Kidney tubule cell (primary cell): Measurements from ENCODE around the gene WSB2.

Source experiments
- DNase-seq: peaks from one replicate; pipeline ENCODE4 v3.0.0-alpha.2; 2018; ENCODE audit warnings: low spot score

WSB2 gene

DNA sequence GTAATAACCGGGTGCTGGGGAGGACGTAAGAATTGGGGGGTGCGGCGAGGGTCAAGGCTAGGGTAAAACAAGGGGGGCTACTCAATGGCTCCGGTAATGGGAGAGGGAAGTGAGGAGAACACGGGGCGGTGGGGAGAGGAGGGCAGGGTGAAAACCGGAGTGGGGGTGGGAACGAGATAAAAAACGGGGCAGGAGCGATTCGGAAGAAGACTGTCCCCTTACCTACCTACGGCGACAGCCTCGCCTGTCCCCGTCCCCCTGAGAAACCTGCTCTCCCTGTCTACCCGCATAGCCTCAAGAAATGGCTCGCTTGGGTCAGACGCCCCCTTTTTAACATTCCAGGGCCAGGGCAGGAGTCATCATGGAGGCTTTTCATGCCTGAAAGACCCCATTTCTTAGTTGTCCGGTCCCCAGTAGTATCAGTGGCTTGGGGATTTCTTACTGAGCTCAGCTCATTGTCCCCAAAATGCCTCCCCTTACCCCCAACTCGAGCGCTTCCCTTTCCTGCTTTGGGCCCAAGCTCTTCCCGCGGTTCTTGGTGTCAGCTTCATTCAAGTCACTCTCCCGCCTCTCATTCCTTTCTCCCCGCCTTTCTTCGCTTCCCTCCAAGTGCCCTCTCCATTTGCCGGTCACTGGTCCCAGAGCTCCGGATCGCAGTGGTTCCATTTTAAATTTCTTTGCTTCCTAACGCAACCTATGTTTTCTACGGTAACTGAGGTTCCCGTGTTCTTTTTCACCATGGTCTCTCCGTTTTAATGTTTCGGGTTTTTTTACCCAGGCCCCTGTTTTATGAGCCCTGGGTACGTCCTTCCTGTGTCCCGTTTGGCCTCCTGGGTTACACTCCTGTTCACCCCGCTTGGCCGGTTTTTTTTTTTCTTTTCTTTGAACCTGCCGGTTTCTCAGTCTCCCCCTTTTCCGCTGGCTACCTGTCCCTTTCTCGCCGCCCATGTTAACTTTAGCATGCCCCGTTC is 1.2 kb upstream of the WSB2 start:
- DNase-seq: peak; percentile 69

DNA sequence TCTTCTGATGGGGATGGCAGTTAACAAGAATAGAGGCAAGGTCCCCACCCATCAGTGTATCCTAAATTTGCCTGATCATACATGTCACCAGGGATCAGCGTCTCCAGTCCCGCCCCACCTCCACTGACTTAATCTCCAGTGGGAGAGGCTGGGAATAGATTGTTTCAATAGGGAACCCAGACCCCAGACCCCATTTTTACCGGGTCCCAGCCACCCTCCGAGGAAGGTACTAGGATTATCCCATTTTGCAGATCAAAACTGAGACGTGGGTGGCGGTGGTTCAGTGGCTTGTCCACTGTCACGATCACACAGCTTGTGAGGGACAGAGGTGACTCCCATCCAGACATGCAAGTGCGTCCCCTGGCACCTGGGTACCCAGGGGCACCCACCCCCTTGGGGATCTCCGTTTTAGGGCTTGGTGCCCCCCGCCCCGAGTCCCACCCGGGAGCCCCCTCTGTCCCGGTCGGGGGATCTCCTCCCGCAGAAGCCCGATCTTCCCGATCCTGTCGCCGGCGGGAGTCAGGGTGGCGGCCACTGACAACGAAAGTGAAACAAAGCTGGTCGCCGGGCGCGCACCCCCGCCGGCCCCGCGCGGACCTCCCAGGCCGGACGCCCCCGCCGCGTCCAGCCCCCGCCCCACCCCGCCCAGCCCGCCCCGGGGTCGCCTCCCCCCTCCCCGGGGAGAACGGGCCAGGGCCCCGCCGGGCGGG is 523 bp downstream of the WSB2 start:
- DNase-seq: peak; percentile 57

GRCh38 chr12:118059341-118060191 is 1.4 kb downstream of the WSB2 start:
- peak; percentile 38 for DNase-seq

GRCh38 chr12:118058881-118059280 is 2.1 kb downstream of the WSB2 start:
- no peak for DNase-seq

- no peak for DNase-seq
Observed at GRCh38 chr12:118058227-118058626, 2.8 kb downstream of the WSB2 start.

- DNase-seq: no peak
Observed at GRCh38 chr12:118055865-118056773, 4.9 kb downstream of the WSB2 start.

GRCh38 chr12:118055144-118055557 is 5.8 kb downstream of the WSB2 start:
- peak; percentile 87 for DNase-seq

DNA sequence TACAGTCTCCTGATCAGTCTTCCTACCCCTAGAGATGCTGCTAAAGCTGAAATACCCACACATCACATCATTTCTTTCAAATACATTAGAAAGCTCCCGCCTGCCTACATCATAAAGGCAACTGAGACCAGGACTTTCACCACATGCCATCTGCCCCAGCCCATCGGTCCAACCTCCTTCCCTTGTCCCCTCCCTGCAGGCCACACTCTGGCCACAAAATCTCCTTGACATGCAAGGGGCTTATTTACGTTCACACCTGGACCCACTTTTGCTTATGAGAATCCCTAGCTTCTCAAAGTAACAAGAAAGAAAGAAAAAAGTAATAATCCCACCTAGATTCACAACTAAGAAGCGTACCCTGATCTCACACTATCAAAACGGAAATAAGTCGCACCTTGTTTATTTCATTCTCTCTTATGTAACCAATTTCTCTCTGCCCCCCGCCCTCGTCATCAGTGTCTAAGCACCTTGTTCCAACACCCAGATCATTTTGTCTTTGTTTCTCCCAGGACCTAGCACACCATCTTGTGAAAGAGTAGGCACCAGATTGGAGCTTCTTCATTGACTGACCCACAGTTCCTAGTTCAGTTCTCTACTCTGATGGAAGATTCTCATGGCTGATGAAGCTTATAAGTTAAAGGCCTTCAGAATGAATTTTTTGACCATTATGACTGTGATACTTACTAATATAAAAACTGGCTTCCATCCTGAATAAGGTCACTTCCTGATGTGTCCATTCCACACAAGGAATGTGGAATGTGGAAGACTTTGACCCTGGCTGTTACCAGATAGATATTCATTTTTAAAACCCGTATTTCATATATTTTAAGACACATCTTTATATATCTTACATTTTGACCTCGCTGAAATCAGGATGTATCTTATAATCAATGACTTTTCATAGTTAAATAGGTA is 7.7 kb downstream of the WSB2 start:
- peak; percentile 56 for DNase-seq

GRCh38 chr12:118052324-118053070 is 8.5 kb downstream of the WSB2 start:
- peak; percentile 98 for DNase-seq

DNA sequence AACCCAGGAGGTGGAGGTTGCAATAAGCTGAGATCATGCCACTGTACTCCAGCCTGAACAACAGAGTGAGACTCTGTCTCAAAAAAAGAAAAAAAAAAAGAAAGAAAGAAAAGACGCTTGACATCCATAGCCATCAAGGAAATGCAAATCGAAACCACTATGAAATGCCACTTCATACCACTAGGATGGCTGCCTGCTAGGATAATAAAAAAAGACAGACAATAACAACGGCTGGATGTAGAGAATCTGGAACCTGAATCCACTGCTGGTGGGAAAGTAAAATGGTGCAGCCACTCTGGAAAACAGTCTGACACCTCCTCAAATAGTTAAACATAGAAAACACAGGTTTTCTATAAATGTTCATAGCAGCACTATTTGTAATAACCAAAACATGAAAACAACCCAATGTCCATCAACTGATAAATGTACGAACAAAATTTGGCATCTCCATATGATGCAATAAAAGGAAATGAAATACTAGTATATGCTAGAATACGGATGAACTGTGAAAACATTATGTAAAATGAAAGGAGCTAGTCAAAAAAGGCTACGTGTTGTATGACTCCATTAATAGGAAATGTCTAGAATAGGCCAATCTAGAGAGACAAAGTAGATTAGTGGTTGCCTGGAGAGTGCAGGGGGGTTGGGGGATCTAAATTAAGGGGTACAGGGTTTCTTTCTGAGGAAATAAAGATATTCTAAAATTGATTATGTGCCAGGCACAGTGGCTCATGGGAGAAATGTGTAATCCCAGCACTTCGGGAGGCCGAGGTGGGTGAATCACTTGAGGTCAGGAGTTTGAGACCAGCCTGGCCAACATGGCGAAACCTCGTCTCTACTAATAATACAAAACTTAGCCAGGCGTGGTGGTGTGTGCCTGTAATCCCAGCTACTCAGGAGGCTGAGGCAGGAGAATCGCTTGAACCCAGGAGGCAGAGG is 9.7 kb downstream of the WSB2 start:
- peak; percentile 15 for DNase-seq

- DNase-seq: no peak
Observed at GRCh38 chr12:118046430-118046829, 14.5 kb downstream of the WSB2 start.

DNA sequence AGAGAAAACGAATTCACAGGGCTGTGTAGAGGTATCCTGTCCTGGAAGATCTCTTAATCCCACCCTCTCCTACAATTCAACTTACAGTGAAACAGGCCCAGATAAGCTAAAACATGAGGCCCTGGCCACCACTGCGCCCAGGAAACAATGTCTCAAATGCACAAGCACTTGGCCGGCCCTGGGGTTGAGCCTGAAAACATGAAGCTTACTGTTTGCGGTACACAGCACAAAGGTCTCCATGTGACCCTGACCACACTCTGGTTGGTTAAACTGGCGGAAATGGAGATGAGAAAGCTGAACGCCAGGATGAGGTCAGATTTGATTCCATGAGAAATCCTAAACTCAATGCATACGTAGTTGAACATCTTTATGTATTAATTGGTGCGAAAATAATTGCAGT is 16.4 kb downstream of the WSB2 start:
- no peak for DNase-seq

GRCh38 chr12:118044075-118044474 is 16.9 kb downstream of the WSB2 start:
- DNase-seq: no peak

DNA sequence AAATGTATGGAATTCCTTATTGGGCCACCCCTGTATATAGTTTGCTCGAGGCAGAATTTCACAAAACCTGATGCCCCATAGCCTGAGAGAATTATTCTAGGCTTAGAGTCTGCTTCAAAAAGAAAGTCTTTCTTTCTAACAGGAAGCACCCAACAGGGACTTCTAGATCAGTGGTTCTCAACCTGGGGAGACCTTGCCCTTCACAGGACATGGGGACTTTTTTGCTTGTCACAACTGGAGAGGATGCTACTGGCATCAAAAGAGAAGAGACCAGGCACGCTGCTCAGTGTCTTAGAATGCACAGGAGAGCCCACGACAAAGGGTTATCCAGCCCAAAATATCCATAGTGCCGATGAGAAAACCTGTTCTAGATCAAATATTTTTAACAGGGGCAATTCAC is 18.9 kb downstream of the WSB2 start:
- no peak for DNase-seq

- no peak for DNase-seq
Observed at GRCh38 chr12:118038137-118038536, 22.8 kb downstream of the WSB2 start.

GRCh38 chr12:118036672-118037411 is 24.1 kb downstream of the WSB2 start:
- no peak for DNase-seq
